CD4-positive, CD25-positive, alpha-beta regulatory T cell (primary cell): ENCODE measurements around the gene PDCD1. TPM values are rescaled to one million over a fixed set of nuclear protein-coding genes. Genes with fewer than 3 reads are reported as not detected.

Experiments used
- ATAC-seq, 2 donors: fragments of 150-1000 bp; cut with Tn5 transposase; one replicate each; pipeline ENCODE4 v1.10.0; 2021; ENCODE audit warnings: low read depth in 2 of 2, moderate number of reproducible peaks in 2 of 2, moderate library complexity in 1 of 2
- DNase-seq, 3 donors: peaks; one replicate each; pipeline versions ENCODE4 v3.0.0 to v3.0.0-alpha.2; 2012 to 2022; ENCODE audit warnings: mixed read lengths in 1 of 3
- H3K27ac ChIP-seq: one replicate; pipeline ENCODE4 v1.7.0; 2013; ENCODE audit warnings: mild to moderate bottlenecking, low read length; ENCODE audit not compliant: insufficient read depth, poor library complexity, severe bottlenecking
- H3K27me3 ChIP-seq: one replicate; pipeline ENCODE4 v1.7.0; 2013; ENCODE audit warnings: low read length; ENCODE audit not compliant: control insufficient read depth, insufficient read depth
- H3K36me3 ChIP-seq: one replicate; pipeline ENCODE4 v1.7.0; 2013; ENCODE audit warnings: mild to moderate bottlenecking, low read length, moderate library complexity; ENCODE audit not compliant: control insufficient read depth, insufficient read depth
- H3K4me1 ChIP-seq: 2 replicates; pipeline ENCODE4 v1.7.0; 2013; ENCODE audit warnings: mild to moderate bottlenecking, low read length; ENCODE audit not compliant: insufficient read depth, control insufficient read depth, poor library complexity, severe bottlenecking
- H3K4me3 ChIP-seq: one replicate; pipeline ENCODE4 v1.7.0; 2013; ENCODE audit warnings: low read depth, mild to moderate bottlenecking, low read length, moderate library complexity
- H3K9me3 ChIP-seq, 2 experiments: 1 replicate in 1 of 2; 2 replicates in 1 of 2; pipeline ENCODE4 v1.7.0; 2013; ENCODE audit warnings: low read length in 2 of 2, mild to moderate bottlenecking in 1 of 2, moderate library complexity in 1 of 2; ENCODE audit not compliant: control insufficient read depth in 2 of 2
- H3K27ac Mint-ChIP-seq, 3 donors: one replicate each; pipeline ENCODE4 v1.8.0; 2020 to 2022; ENCODE audit warnings: mild to moderate bottlenecking in 3 of 3, mixed read lengths in 3 of 3, moderate library complexity in 2 of 3
- H3K27me3 Mint-ChIP-seq: one replicate; pipeline ENCODE4 v1.8.0; 2022; ENCODE audit warnings: mild to moderate bottlenecking, mixed read lengths
- H3K36me3 Mint-ChIP-seq: one replicate; pipeline ENCODE4 v1.8.0; 2020; ENCODE audit warnings: mixed read lengths
- H3K4me1 Mint-ChIP-seq, 4 donors: one replicate each; pipeline ENCODE4 v1.8.0; 2020 to 2022; ENCODE audit warnings: mixed read lengths in 4 of 4, mild to moderate bottlenecking in 1 of 4
- H3K4me3 Mint-ChIP-seq, 4 donors: one replicate each; pipeline ENCODE4 v1.8.0; 2020 to 2022; ENCODE audit warnings: mild to moderate bottlenecking in 4 of 4, mixed read lengths in 4 of 4, moderate library complexity in 3 of 4
- H3K9me3 Mint-ChIP-seq, 7 donors: one replicate each; pipeline ENCODE4 v1.8.0; 2020 to 2022; ENCODE audit warnings: mixed read lengths in 7 of 7, mild to moderate bottlenecking in 3 of 7, moderate library complexity in 2 of 7
- polyA plus RNA-seq, 4 donors: library from polyadenylated mRNA; unstranded; fragments of 300-500 nt; fragmentation: Illumina TruSeq; gene quantifications; one replicate each; pipeline ENCODE4 v1.2.3, GENCODE V29; 2021
- total RNA-seq: library from RNA; stranded (reverse); gene quantifications from one replicate; pipeline ENCODE4 v1.2.3, GENCODE V29; 2022

The PDCD1 gene
- total and polyA plus RNA-seq, 5 donors from 2014 or later, result 6.0 to 12.3 (median 7.2) TPM

DNA sequence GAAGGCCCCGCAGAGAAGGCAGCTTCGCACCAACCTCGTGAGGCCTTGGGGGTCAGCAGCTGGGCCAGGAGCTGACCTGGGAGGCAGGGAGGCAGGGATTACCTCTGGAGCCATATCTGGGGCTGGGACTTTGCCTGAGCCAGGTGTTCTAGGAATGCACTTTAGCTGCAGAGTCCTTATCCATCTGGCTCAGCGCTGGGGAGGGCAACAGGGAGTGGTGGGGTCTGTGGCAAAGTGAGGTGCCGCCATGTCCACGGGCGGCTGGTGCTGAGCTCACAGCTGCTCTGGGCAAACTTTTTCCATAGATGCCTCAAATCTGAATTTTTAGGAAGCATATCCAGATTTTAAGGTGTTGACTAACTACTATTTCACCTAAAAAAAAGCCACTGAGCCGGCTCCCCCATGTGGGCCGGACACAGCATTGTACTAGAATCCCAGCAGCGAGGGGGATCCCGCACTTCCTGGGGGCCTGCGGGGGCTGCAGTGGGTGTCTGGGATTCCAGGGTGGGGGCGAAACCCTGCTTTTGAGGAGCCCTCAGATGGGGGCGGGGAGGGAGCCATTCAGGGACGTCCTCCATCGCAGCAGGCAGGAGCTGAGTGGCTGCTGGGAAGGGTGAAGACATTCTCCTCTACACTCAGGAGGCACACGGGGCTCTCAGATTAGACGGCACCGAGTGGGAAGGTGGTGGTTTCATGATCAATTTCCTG lies 45.5 kb upstream of the PDCD1 start:
- Mint-ChIP-seq H3K4me1 (peaks cover 0 to 10% (median under 1%) of the 10 kb centered on the region in 4 donors), H3K36me3 (peaks cover 19% of the 10 kb centered on the region), H3K4me3 (peak overlapping the region in 1 of 4 donors; percentile 15), H3K27ac (no peak overlapping the region), H3K27me3 (no peaks in the 10 kb centered on the region), H3K9me3 (no peaks in the 10 kb centered on the region)
- ATAC-seq, result no peak
- DNase-seq, result no peak
- no peaks in the 10 kb centered on the region for H3K27me3 ChIP-seq
- no peaks in the 10 kb centered on the region for H3K9me3 ChIP-seq
- no peak overlapping the region for H3K4me3 ChIP-seq
- no peaks in the 10 kb centered on the region for H3K4me1 ChIP-seq
- H3K36me3 ChIP-seq, result no peaks in the 10 kb centered on the region
- no peak overlapping the region for H3K27ac ChIP-seq

GRCh38 chr2:241903121-241904010 lies 44.7 kb upstream of the PDCD1 start:
- no peak for ATAC-seq
- Mint-ChIP-seq H3K27me3 (no peaks in the 10 kb centered on the region), H3K4me1 (peaks cover 0 to 10% (median 0%) of the 10 kb centered on the region in 4 donors), H3K27ac (no peak overlapping the region), H3K4me3 (no peak overlapping the region), H3K36me3 (peaks cover 18% of the 10 kb centered on the region), H3K9me3 (no peaks in the 10 kb centered on the region)
- no peak overlapping the region for H3K27ac ChIP-seq
- H3K4me1 ChIP-seq, result no peaks in the 10 kb centered on the region
- H3K27me3 ChIP-seq, result no peaks in the 10 kb centered on the region
- no peak overlapping the region for H3K4me3 ChIP-seq
- DNase-seq, result no peak
- no peaks in the 10 kb centered on the region for H3K36me3 ChIP-seq
- H3K9me3 ChIP-seq, result no peaks in the 10 kb centered on the region

GRCh38 chr2:241902357-241902991 lies 43.8 kb upstream of the PDCD1 start:
- no peak for ATAC-seq
- DNase-seq, result no peak

GRCh38 chr2:241901500-241902351 lies 43.0 kb upstream of the PDCD1 start:
- peaks cover 18% of the 10 kb centered on the region for H3K36me3 Mint-ChIP-seq
- no peak for ATAC-seq
- Histone ChIP-seq H3K4me3 (no peak overlapping the region), H3K27me3 (no peaks in the 10 kb centered on the region), H3K36me3 (no peaks in the 10 kb centered on the region), H3K27ac (no peak overlapping the region), H3K9me3 (no peaks in the 10 kb centered on the region), H3K4me1 (no peaks in the 10 kb centered on the region)
- no peaks in the 10 kb centered on the region for H3K27me3 Mint-ChIP-seq
- no peak for DNase-seq
- H3K27ac Mint-ChIP-seq, result no peak overlapping the region
- H3K9me3 Mint-ChIP-seq, result no peaks in the 10 kb centered on the region
- peak overlapping the region in 1 of 4 donors; percentile 52 for H3K4me3 Mint-ChIP-seq
- H3K4me1 Mint-ChIP-seq, result peaks cover 0 to 14% (median 0%) of the 10 kb centered on the region in 4 donors

More at GRCh38 chr2:241902357-241902991, 43.8 kb upstream of the PDCD1 start:
- Histone ChIP-seq H3K36me3 (no peaks in the 10 kb centered on the region), H3K27me3 (no peaks in the 10 kb centered on the region), H3K4me3 (no peak overlapping the region), H3K9me3 (no peaks in the 10 kb centered on the region), H3K4me1 (no peaks in the 10 kb centered on the region), H3K27ac (no peak overlapping the region)
- Mint-ChIP-seq H3K4me3 (no peak overlapping the region), H3K27ac (no peak overlapping the region), H3K4me1 (peaks cover 0 to 13% (median 0%) of the 10 kb centered on the region in 4 donors), H3K36me3 (peaks cover 20% of the 10 kb centered on the region), H3K27me3 (no peaks in the 10 kb centered on the region), H3K9me3 (no peaks in the 10 kb centered on the region)

DNA sequence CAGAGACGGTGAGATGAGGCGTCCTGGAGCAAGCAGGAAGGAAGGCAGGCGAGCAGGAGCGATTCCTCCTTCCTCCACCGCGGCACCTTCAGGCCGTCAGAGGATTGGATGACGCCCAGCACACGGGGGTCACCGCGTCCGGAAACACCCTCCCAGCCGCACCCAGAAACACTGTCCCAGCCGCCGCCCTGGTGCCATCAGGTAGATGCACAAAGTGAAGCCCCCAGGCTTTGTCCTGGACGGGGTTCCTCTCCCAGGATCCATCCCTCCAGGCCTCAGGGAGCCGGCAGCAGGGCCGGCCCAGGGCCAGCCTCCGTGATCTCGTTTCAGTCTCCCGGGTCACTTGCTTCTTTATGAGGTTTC lies 42.3 kb upstream of the PDCD1 start:
- no peaks in the 10 kb centered on the region for H3K4me1 ChIP-seq
- ATAC-seq (no peak), DNase-seq (no peak)
- no peak overlapping the region for H3K27ac ChIP-seq
- H3K36me3 ChIP-seq, result no peaks in the 10 kb centered on the region
- H3K27ac Mint-ChIP-seq, result no peak overlapping the region
- peak overlapping the region in 1 of 4 donors; percentile 52 for H3K4me3 Mint-ChIP-seq
- no peak overlapping the region for H3K4me3 ChIP-seq
- peaks cover 18% of the 10 kb centered on the region for H3K36me3 Mint-ChIP-seq
- no peaks in the 10 kb centered on the region for H3K9me3 Mint-ChIP-seq
- peaks cover 0 to 17% (median 0%) of the 10 kb centered on the region in 4 donors for H3K4me1 Mint-ChIP-seq
- no peaks in the 10 kb centered on the region for H3K9me3 ChIP-seq
- H3K27me3 Mint-ChIP-seq, result no peaks in the 10 kb centered on the region
- H3K27me3 ChIP-seq, result no peaks in the 10 kb centered on the region

GRCh38 chr2:241900251-241901017 lies 41.7 kb upstream of the PDCD1 start:
- no peaks in the 10 kb centered on the region for H3K27me3 Mint-ChIP-seq
- no peak for ATAC-seq
- H3K9me3 Mint-ChIP-seq, result no peaks in the 10 kb centered on the region
- Histone ChIP-seq H3K4me3 (no peak overlapping the region), H3K27me3 (no peaks in the 10 kb centered on the region), H3K27ac (no peak overlapping the region), H3K4me1 (no peaks in the 10 kb centered on the region), H3K36me3 (no peaks in the 10 kb centered on the region), H3K9me3 (no peaks in the 10 kb centered on the region)
- peaks cover 16% of the 10 kb centered on the region for H3K36me3 Mint-ChIP-seq
- peaks cover 0 to 20% (median 0%) of the 10 kb centered on the region in 4 donors for H3K4me1 Mint-ChIP-seq
- no peak overlapping the region for H3K27ac Mint-ChIP-seq
- no peak overlapping the region for H3K4me3 Mint-ChIP-seq
- DNase-seq, result no peak
